Caco-2 (cell line): ENCODE data around the gene CFAP61. TPM values are rescaled to one million over a fixed set of nuclear protein-coding genes. Genes with fewer than 3 reads are reported as not detected.
"Not testable (repeated sequence)": the region's sequence is repeated elsewhere in the genome, so short reads cannot be mapped to it uniquely, and the experiment has no call there.

ENCODE experiments used
- Bru-seq: library from RNA; stranded (reverse); fragments of 400-500 nt; gene quantifications from one replicate; lab custom pipeline; 2021; lab: Mats Ljungman, UMichigan
- BruChase-seq, 2 experiments: library from RNA; stranded (reverse); fragments of 400-500 nt; gene quantifications; one replicate each; lab custom pipeline; 2021; lab: Mats Ljungman, UMichigan
- BruUV-seq: library from RNA; stranded (reverse); fragments of 400-500 nt; replicated peaks from 2 replicates; lab custom pipeline; 2021; lab: Mats Ljungman, UMichigan
- CTCF ChIA-PET: fragments of 300-600 bp; sonication (Branson Sonifier 250); formaldehyde crosslinking; loops from one replicate; lab custom pipeline; 2022; ENCODE audit warnings: antibody characterized with exemption; lab: Charles Lee
- POLR2A ChIA-PET: fragments of 300-600 bp; sonication (Branson Sonifier 250); formaldehyde crosslinking; loops from one replicate; lab custom pipeline; 2022; ENCODE audit warnings: antibody characterized with exemption; lab: Charles Lee
- DNase-seq, 2 experiments: peaks; one replicate each; pipeline versions ENCODE4 v3.0.0 to v3.0.0-alpha.2; 2020 to 2022
- H3K27me3 ChIP-seq: replicated peaks from 2 replicates; pipeline ENCODE4 v1.6.0; 2011; ENCODE audit warnings: low read length; ENCODE audit not compliant: control insufficient read depth, insufficient read depth
- H3K36me3 ChIP-seq: 2 replicates; pipeline ENCODE4 v1.5.1; 2011; ENCODE audit warnings: low read length; ENCODE audit not compliant: control insufficient read depth, insufficient read depth
- H3K4me1 ChIP-seq: fragments of 250-450 bp; sonication (Bioruptor Pico); 2 replicates; pipeline ENCODE4 v1.5.1; 2020; ENCODE audit warnings: mild to moderate bottlenecking
- H3K4me3 ChIP-seq: 2 replicates; pipeline ENCODE4 v1.5.1; 2011; ENCODE audit warnings: low read depth, mild to moderate bottlenecking, control low read depth, low read length
- H3K9me3 ChIP-seq: fragments of 250-450 bp; sonication (Bioruptor Pico); 2 replicates; pipeline ENCODE4 v1.5.1; 2020; ENCODE audit warnings: mild to moderate bottlenecking, moderate library complexity
- H3K27ac Mint-ChIP-seq: one replicate; pipeline ENCODE4 v1.8.0; 2022; ENCODE audit warnings: mixed read lengths; ENCODE audit not compliant: unreplicated experiment
- H3K27me3 Mint-ChIP-seq: one replicate; pipeline ENCODE4 v1.8.0; 2022; ENCODE audit warnings: mixed read lengths; ENCODE audit not compliant: insufficient read depth, unreplicated experiment
- H3K36me3 Mint-ChIP-seq: one replicate; pipeline ENCODE4 v1.8.0; 2022; ENCODE audit warnings: mild to moderate bottlenecking, mixed read lengths; ENCODE audit not compliant: insufficient read depth, unreplicated experiment
- H3K4me1 Mint-ChIP-seq: one replicate; pipeline ENCODE4 v1.8.0; 2022; ENCODE audit warnings: low read depth, mixed read lengths; ENCODE audit not compliant: unreplicated experiment
- H3K4me3 Mint-ChIP-seq: one replicate; pipeline ENCODE4 v1.8.0; 2022; ENCODE audit warnings: mild to moderate bottlenecking, moderate library complexity, mixed read lengths; ENCODE audit not compliant: unreplicated experiment
- H3K9me3 Mint-ChIP-seq: one replicate; pipeline ENCODE4 v1.8.0; 2022; ENCODE audit warnings: mixed read lengths; ENCODE audit not compliant: unreplicated experiment
- intact Hi-C: fragments of 100-400 bp; cut with micrococcal nuclease; formaldehyde crosslinking; loops from one replicate; pipeline ENCODE4 v1.10.0; 2022; ENCODE audit not compliant: unreplicated experiment
- long read RNA-seq: library from polyadenylated mRNA; stranded (forward); transcript quantifications from one replicate; pipeline ENCODE4 v2.0.0, GENCODE V29; 2022
- total RNA-seq: library from RNA; stranded (reverse); gene quantifications from 2 replicates; pipeline ENCODE4 v1.2.3, GENCODE V29; 2022
- TF ChIP-seq, protein P1 (sequence below), 2 experiments: fragments of 200-600 bp in 1 of 2; IDR thresholded peaks; 1 replicate in 1 of 2; 2 replicates in 1 of 2; pipeline versions ENCODE4 v1.5.1 to v1.8.0; 2011 to 2022; ENCODE audit warnings: antibody characterized with exemption in 1 of 2, control low read depth in 1 of 2, inconsistent platforms in 1 of 2, low read depth in 1 of 2, low read length in 1 of 2, mild to moderate bottlenecking in 1 of 2, moderate library complexity in 1 of 2; ENCODE audit not compliant: insufficient read depth in 1 of 2, severe bottlenecking in 1 of 2, unreplicated experiment in 1 of 2

Gene CFAP61, protein sequence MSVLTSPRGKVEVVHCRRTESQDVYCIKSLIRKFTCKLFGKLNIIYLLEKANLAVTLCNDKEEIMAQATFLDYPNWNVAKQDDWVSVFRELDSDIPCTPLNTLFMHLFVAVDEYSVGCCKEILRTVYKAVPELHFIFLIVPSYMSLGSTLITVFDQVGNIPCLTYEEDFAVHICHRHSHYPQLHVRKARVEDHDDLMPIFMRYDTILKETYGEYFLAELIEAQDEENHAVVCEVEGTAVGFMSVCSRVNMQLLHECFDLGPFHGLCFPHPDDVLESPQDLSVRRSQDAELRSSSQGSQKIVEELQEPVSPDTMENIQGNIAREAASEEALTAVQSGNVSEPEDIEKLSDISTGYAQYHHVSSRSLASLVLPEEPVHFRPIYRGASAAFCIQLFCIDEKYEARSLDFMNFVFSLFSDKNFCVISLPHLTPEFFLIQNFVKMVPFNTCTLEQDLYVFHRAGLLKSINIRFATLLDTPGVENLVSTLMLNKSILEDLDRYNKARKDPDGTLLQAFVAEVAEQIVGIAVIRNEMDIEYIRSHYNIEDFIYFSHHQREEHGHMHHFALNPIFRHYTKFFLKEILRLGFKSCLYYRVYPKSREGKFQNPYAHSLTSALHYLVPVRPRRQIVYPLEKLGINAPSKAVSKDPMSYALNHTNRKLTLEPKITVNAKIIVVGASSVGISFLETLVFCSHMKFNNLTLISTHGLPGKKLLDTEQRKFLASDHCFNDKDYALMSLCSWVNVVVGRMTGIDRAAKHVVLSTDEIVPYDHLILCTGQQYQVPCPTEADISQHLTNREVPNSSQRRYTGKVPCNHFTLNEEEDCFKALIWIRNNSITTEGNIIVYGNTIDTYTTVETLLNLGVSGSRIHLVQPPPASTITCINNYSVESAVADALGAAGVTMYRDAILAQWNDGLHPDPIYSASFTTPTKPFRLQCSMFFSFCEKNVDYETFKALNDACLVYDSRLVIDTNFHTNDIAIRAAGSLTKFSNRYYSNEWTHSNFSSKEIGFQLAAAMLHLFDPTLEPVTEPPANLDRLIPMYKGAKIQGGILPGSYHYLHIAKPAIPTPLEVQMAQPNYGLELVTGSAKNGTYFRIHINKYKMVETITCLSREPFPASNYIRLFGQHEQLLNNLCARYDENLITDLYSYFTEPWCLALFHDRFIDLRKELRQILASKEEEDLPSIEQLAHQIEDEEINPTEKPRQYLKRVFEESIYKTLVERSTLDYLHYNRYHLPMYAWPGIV
- total RNA-seq (not detected in 2 replicates), Bru-seq, nascent RNA (percentile 10 among the genes with signal in this experiment), BruChase-seq, experiment 1, labeled RNA remaining after a 2-hour chase (percentile 12 among the genes with signal in this experiment), BruChase-seq, experiment 2, labeled RNA remaining after a 6-hour chase (percentile 9 among the genes with signal in this experiment)
- long read RNA-seq = 0 reads

DNA sequence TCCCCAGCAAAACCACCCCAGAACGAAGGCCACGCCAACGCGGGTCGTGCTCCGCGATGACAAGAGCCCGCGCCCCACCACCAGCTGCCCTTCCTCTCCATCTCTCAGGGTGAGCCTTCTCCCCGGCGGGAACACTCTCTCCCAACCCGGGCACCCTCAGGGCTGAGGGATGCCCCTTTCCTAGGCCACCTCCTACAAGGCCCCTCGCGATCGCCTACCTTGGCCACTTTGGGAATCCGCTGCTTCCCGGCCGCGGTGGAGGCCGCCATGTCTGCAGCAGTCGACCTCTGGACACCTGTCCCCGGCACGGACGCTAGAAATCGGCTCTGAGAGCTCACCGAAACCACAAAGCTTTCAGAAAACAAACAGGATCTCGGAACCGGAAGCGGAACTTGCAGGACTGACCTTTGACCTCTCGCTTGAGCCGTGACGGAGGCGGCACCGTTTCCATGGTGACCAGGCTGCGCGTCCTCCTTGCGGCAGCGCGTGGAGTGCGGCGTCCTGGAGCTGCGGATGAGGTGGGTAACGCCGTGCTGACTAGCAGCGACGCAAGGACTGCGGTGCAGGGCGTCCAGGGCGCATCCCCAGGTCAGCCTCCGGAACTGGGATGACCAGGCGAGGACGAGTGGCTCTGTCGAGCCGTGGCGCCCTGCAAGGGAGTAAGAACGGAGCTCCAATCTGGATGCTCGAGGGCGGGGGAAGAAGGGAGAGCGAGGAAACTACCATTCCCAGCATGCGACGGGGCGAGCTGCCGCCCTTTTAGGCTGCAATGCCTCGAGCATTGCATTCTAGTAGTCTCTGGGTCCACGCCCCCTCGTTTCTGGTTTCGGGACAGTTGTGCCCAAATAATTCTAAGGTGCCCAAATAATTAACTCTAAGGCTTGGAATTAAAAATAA, at the start of gene CFAP61, which contains the start of gene CRNKL1:
CFAP61 (plus strand) TSS at position 459 of the 897 bp plus-strand sequence. CDS start 4,122 bp downstream, outside the sequence.
CRNKL1 (minus strand) TSS at position 393 of the 897 bp plus-strand sequence; CDS start at position 269, 124 bp downstream.
- Mint-ChIP-seq H3K9me3 (no peaks in the 10 kb centered on the region), H3K4me3 (peak within 1 kb of the TSS; percentile 97), H3K27ac (peak within 1 kb of the TSS; percentile 99), H3K4me1 (no peaks in the 10 kb centered on the region), H3K27me3 (no peaks in the 10 kb centered on the region), H3K36me3 (peaks cover 38% of the 10 kb centered on the region)
- ChIA-PET CTCF (interaction anchor here (0.9 to 2.4 kb wide), 7 partner anchors 20 to 542 kb away, joined by 3 to 17 read pairs (median 4); partner anchors contain the start of gene NAA20), POLR2A (interaction anchor here (0.6 to 2.3 kb wide), 6 partner anchors 14 to 295 kb away, joined by 3 to 12 read pairs (median 4); partner anchors contain the start of gene NAA20)
- Histone ChIP-seq H3K4me1 (peaks cover 8% of the 10 kb centered on the region), H3K36me3 (peaks cover 3% of the 10 kb centered on the region), H3K9me3 (no peaks in the 10 kb centered on the region), H3K4me3 (peak within 1 kb of the TSS; percentile 53), H3K27me3 (no peaks in the 10 kb centered on the region)
- intact Hi-C loops = no loop called here
- peak; percentile 98 to 99 for DNase-seq
- BruUV-seq = no TSS peak
- TF ChIP-seq, protein P1, sequence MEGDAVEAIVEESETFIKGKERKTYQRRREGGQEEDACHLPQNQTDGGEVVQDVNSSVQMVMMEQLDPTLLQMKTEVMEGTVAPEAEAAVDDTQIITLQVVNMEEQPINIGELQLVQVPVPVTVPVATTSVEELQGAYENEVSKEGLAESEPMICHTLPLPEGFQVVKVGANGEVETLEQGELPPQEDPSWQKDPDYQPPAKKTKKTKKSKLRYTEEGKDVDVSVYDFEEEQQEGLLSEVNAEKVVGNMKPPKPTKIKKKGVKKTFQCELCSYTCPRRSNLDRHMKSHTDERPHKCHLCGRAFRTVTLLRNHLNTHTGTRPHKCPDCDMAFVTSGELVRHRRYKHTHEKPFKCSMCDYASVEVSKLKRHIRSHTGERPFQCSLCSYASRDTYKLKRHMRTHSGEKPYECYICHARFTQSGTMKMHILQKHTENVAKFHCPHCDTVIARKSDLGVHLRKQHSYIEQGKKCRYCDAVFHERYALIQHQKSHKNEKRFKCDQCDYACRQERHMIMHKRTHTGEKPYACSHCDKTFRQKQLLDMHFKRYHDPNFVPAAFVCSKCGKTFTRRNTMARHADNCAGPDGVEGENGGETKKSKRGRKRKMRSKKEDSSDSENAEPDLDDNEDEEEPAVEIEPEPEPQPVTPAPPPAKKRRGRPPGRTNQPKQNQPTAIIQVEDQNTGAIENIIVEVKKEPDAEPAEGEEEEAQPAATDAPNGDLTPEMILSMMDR (IDR thresholded peaks at IDR 0.05; ENCODE audit: insufficient read depth in 1 of 2, low read depth in 1 of 2, low read length in 1 of 2, severe bottlenecking in 1 of 2, unreplicated experiment in 1 of 2) = no peak

DNA sequence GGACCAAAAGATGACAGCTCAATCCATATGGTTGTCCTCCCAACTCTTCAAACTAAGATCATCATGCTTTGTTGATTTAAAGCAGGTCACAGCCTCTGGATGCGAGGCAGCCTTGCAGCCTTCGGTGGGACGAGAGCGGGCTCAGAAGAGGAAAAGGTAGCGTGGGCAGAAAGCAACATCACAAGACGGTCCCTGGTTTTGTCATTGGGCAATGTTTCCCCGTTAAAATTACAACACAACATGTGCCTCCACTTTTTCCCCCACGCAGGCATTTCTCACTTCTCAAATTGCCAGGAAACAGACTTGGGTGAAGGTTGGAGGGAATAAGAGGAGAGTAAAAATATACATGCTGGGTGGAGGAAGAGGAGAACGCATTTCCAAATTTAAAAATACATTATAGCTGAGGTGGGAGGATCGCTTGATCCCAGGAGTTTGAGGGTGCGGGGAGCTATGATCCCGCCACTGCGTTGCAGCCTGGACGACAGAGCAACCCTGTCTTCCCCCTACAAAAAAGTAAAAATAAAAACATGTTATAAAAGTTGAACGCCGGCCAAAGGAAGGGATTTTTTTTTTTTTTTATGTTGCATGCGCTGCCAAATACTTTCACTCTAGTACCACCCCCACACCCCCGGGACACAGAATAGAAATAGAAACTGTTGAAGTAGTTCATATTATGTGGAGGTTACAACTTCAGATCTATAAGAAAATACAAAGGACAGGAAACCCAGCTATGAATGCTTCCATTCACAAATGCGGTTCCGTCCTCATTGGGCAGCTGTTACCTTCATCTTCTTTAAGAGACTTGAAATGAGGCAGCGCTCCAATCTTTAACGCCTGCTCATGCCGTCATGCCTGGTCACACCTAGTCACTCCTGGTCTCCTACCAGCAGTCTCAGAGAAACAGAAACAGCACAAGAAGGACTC, 49.0 kb upstream of the CFAP61 start:
- no TSS peak for BruUV-seq
- no peaks in the 10 kb centered on the region for H3K27me3 ChIP-seq
- no peak overlapping the region for H3K27ac Mint-ChIP-seq
- no peaks in the 10 kb centered on the region for H3K9me3 ChIP-seq
- no peak for DNase-seq
- H3K36me3 ChIP-seq = peaks cover 4% of the 10 kb centered on the region; the same call in 1 of the 2 replicates
- H3K36me3 Mint-ChIP-seq = peaks cover 59% of the 10 kb centered on the region
- TF ChIP-seq, protein P1 (IDR thresholded peaks at IDR 0.05; ENCODE audit: insufficient read depth in 1 of 2, low read depth in 1 of 2, low read length in 1 of 2, severe bottlenecking in 1 of 2, unreplicated experiment in 1 of 2) = no peak
- no peak overlapping the region for H3K4me3 Mint-ChIP-seq
- POLR2A ChIA-PET = interaction anchor here (0.6 kb wide), 1 partner anchor 1011 kb away, joined by 3 read pairs; no protein-coding TSS in a partner anchor
- H3K27me3 Mint-ChIP-seq = no peaks in the 10 kb centered on the region
- H3K4me3 ChIP-seq = no peak overlapping the region
- H3K9me3 Mint-ChIP-seq = no peaks in the 10 kb centered on the region
- H3K4me1 ChIP-seq = no peaks in the 10 kb centered on the region
- peaks cover 7% of the 10 kb centered on the region for H3K4me1 Mint-ChIP-seq
- intact Hi-C loops = no loop called here
- CTCF ChIA-PET = no interaction called here

DNA sequence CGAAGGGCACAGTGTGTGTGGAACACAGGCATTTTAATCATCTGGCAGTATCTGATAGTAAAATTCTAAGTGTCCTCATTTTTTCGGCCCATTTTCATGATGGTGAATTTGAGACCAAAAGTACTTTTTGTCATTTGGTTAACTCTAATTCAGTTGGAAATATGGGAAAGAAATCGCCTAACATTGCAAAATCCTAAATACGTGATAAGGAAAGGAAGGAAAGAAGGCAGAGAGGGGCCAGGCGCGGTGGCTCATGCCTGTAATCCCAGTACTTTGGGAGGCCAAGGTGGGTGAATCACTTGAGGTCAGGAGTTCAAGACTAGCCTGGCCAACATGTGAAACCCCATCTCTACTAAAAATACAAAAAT, 48.4 kb upstream of the CFAP61 start:
- H3K36me3 Mint-ChIP-seq = peaks cover 52% of the 10 kb centered on the region
- H3K27me3 ChIP-seq, H3K27me3 Mint-ChIP-seq, H3K4me1 ChIP-seq, H3K4me1 Mint-ChIP-seq, H3K27ac Mint-ChIP-seq, BruUV-seq, H3K4me3 Mint-ChIP-seq, H3K9me3 Mint-ChIP-seq, H3K36me3 ChIP-seq, H3K9me3 ChIP-seq, H3K4me3 ChIP-seq, CTCF ChIA-PET, intact Hi-C loops, DNase-seq: not testable (repeated sequence)
- POLR2A ChIA-PET = interaction anchor here (0.6 kb wide), 1 partner anchor 1011 kb away, joined by 3 read pairs; no protein-coding TSS in a partner anchor
